ENCODE data around the gene FOXL2. TPM values are rescaled to one million over a fixed set of nuclear protein-coding genes. Genes with fewer than 3 reads are reported as not detected.

Gene FOXL2
- total and polyA plus RNA-seq, 2 of the 13 experiments (the other 11 are each of a cell fraction or from before 2014, with no cell fraction given) = not detected

DNA sequence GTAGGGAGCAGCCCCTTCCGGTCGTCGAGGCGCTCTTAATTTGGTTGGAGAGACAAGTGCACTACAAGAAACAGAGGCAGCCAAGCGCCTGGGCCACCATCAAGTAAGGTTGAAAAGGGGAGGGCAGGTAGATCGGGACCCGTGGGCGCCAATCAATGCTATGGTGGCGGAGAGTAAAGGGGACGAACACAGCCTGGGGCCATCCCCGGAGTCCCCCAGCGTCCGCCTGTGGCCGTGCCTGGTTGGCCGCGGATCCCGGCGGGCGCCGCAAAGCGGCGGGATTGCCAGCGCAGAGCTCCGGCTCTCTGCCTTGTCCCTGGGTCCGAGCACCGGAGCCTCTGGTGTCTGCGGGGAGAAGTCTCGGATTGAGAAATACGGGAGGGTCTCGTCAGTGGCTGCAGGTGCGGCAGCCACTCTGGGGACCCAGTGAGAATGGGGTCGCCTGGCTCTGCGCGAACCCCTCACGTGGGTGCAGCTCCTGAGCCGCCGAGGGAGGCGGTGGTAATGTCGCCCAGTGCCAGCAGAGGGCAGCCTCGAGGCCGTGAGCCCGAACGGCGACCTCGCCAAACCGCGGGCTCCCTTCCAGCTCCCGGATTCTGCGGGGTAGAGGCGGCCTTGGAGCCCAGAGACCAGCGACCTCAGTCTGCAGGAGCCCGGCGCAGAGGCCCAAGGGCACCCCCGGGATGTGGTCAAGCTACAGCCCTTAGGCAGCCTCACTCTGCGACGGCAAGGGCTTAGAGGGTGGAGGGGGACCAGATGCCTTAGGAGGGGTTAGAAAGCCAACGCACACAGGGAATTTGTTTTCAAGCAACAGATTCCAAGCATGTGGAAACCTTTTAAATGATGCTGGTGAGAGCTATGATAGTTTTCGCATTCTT lies 10.8 kb downstream of the FOXL2 start (continued):
- TF ChIP-seq, protein P1, sequence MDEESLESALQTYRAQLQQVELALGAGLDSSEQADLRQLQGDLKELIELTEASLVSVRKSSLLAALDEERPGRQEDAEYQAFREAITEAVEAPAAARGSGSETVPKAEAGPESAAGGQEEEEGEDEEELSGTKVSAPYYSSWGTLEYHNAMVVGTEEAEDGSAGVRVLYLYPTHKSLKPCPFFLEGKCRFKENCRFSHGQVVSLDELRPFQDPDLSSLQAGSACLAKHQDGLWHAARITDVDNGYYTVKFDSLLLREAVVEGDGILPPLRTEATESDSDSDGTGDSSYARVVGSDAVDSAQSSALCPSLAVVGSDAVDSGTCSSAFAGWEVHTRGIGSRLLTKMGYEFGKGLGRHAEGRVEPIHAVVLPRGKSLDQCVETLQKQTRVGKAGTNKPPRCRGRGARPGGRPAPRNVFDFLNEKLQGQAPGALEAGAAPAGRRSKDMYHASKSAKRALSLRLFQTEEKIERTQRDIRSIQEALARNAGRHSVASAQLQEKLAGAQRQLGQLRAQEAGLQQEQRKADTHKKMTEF (CRISPR knock-in tag; IDR thresholded peaks at IDR 0.05) = peak; percentile 44; the same call in 1 of the 2 replicates
- peak; percentile 83; the same call in 1 of the 2 replicates for TF ChIP-seq KDM2A (CRISPR knock-in tag; IDR thresholded peaks at IDR 0.05; ENCODE audit: borderline replicate concordance, low read depth)
- no peak for TF ChIP-seq DMTF1 (CRISPR knock-in tag; IDR thresholded peaks at IDR 0.05)
- 0 out of 2 replicates have a peak, but pooled peaks have one; percentile 72 for TF ChIP-seq ZNF234 (CRISPR knock-in tag; conservative IDR thresholded peaks at IDR 0.05)
- TF ChIP-seq, protein P2, sequence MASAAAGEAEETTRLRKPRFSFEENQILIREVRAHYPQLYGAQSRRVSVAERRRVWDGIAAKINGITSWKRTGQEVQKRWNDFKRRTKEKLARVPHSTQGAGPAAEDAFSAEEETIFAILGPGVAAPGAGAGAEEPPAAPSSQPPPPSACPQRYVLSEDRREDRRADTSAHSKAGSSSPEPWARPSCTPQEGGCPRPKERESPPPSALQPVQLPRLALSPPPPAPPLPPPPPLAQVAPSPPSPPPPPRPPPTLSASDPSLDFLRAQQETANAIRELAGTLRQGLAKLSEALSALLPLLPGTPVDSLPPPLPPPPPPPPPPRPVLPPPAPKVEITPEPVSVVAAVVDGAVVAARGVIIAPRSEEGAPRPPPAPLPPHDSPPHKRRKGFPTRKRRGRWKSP (CRISPR knock-in tag; IDR thresholded peaks at IDR 0.05) = peak; percentile 65; the same call in 1 of the 2 replicates
- TF ChIP-seq DNMT3B (CRISPR knock-in tag; conservative IDR thresholded peaks at IDR 0.05) = no peak
- peak; percentile 29 for TF ChIP-seq ZNF883 (CRISPR knock-in tag; IDR thresholded peaks at IDR 0.05; ENCODE audit: not compliant biosample characterization)
- TF ChIP-seq ZNF138 (CRISPR knock-in tag; IDR thresholded peaks at IDR 0.05; ENCODE audit: low read depth) = 0 out of 2 replicates have a peak, but pooled peaks have one; percentile 20
- no peak for TF ChIP-seq ZNF432 (CRISPR knock-in tag; IDR thresholded peaks at IDR 0.05; ENCODE audit: borderline replicate concordance)
- TF ChIP-seq ARNTL (CRISPR knock-in tag; IDR thresholded peaks at IDR 0.05) = 0 out of 2 replicates have a peak, but pooled peaks have one; percentile 56
- TF ChIP-seq SRSF1 (optimal IDR thresholded peaks at IDR 0.05; ENCODE audit: low read depth, low read length) = peak; percentile 54
- 0 out of 2 replicates have a peak, but pooled peaks have one; percentile 23 for TF ChIP-seq ZNF605 (CRISPR knock-in tag; IDR thresholded peaks at IDR 0.05)
- no peak for TF ChIP-seq NFATC3 (CRISPR knock-in tag; IDR thresholded peaks at IDR 0.05)
- TF ChIP-seq ZNF839 (CRISPR knock-in tag; IDR thresholded peaks at IDR 0.05; ENCODE audit: borderline replicate concordance) = 0 out of 2 replicates have a peak, but pooled peaks have one; percentile 68
- TF ChIP-seq STAG1 (CRISPR knock-in tag; IDR thresholded peaks at IDR 0.05) = peak; percentile 59
- TF ChIP-seq HMGXB4 (CRISPR knock-in tag; IDR thresholded peaks at IDR 0.05; ENCODE audit: borderline replicate concordance in 1 of 2, low read depth in 1 of 2) = peak; percentile 76 to 86; a peak in 3 of 4 replicates
- TF ChIP-seq, protein P3, sequence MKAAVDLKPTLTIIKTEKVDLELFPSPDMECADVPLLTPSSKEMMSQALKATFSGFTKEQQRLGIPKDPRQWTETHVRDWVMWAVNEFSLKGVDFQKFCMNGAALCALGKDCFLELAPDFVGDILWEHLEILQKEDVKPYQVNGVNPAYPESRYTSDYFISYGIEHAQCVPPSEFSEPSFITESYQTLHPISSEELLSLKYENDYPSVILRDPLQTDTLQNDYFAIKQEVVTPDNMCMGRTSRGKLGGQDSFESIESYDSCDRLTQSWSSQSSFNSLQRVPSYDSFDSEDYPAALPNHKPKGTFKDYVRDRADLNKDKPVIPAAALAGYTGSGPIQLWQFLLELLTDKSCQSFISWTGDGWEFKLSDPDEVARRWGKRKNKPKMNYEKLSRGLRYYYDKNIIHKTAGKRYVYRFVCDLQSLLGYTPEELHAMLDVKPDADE (CRISPR knock-in tag; IDR thresholded peaks at IDR 0.05) = 0 out of 2 replicates have a peak, but pooled peaks have one; percentile 45
- TF ChIP-seq ERF (CRISPR knock-in tag; IDR thresholded peaks at IDR 0.05) = no peak
